NT2/D1 (cell line): ENCODE data around the gene TSPAN32.
"Not testable (repeated sequence)": the region's sequence is repeated elsewhere in the genome, so short reads cannot be mapped to it uniquely, and the experiment has no call there.

Experiments
- DNase-seq: peaks from one replicate; pipeline ENCODE4 v3.0.0-alpha.2; 2011; ENCODE audit warnings: low read depth, low spot score
- H3K27me3 ChIP-seq: 2 replicates; pipeline ENCODE4 v1.6.0; 2011; ENCODE audit warnings: mild to moderate bottlenecking; ENCODE audit not compliant: insufficient read length, insufficient read depth
- H3K36me3 ChIP-seq: 2 replicates; pipeline ENCODE4 v1.6.1; 2011; ENCODE audit warnings: mild to moderate bottlenecking, low read length, mixed read lengths; ENCODE audit not compliant: insufficient read depth, insufficient read length
- H3K4me1 ChIP-seq: 2 replicates; pipeline ENCODE4 v1.5.1; 2011; ENCODE audit not compliant: insufficient read depth, insufficient read length
- H3K4me3 ChIP-seq: 2 replicates; pipeline ENCODE4 v1.5.1; 2011; ENCODE audit warnings: low read depth; ENCODE audit not compliant: insufficient read length
- H3K9ac ChIP-seq: 2 replicates; pipeline ENCODE4 v1.6.0; 2011; ENCODE audit warnings: low read depth; ENCODE audit not compliant: insufficient read length
- H3K9me3 ChIP-seq: 2 replicates; pipeline ENCODE4 v1.5.1; 2011; ENCODE audit warnings: mild to moderate bottlenecking, low read length; ENCODE audit not compliant: insufficient read depth
- SUZ12 ChIP-seq: IDR thresholded peaks from 2 replicates; pipeline ENCODE4 v1.6.1; 2011; ENCODE audit not compliant: insufficient read length, insufficient read depth; ENCODE audit errors: extremely low read depth
- YY1 ChIP-seq: IDR thresholded peaks from 2 replicates; pipeline ENCODE4 v1.6.1; 2011; ENCODE audit not compliant: insufficient read length, insufficient read depth
- ZNF274 ChIP-seq: IDR thresholded peaks from 2 replicates; pipeline ENCODE4 v1.6.1; 2011; ENCODE audit warnings: mild to moderate bottlenecking, low read depth, low read length

TSPAN32 gene

DNA sequence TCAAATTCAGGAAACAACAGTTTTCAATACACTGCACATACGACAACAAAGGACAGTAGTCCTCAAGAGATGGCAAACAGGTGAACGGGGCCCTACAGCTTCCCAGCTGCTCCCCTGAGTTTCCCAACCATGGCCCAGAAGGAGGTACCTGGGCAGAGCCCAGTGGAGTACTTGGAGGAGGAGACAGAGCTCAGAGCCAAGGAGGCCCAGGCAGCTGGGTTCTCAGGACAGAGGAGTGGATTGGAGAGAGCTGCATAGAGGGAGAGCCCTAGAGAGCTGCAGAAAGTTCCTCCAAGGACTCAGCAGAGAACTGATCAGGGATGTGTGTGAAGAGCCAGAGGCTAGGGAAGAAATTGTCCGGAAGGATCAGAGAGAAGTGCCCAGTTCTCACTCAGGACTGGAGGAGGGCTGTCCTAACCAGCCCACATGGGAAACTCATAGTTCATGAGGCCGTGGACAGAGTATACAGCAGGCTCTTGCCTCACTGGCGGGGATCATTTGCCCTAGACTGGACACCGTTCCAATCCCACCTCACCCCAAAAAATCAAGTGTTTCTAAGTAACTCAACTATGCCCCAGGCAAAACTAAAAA, 23.8 kb upstream of the TSPAN32 start:
- H3K27me3 ChIP-seq = peaks cover 4% of the 10 kb centered on the region
- TF ChIP-seq YY1 (no peak), ZNF274 (no peak), SUZ12 (no peak)
- H3K4me3 ChIP-seq = no peak overlapping the region
- no peak for DNase-seq
- H3K9ac ChIP-seq = no peak overlapping the region
- peaks cover 15% of the 10 kb centered on the region; the same call in 1 of the 2 replicates for H3K9me3 ChIP-seq
- H3K4me1 ChIP-seq = no peaks in the 10 kb centered on the region
- H3K36me3 ChIP-seq = no peaks in the 10 kb centered on the region

GRCh38 chr11:2280208-2280607, 21.6 kb upstream of the TSPAN32 start:
- no peak overlapping the region for H3K9ac ChIP-seq
- H3K4me3 ChIP-seq = no peak overlapping the region
- DNase-seq = no peak
- TF ChIP-seq YY1 = no peak
- TF ChIP-seq SUZ12 = no peak
- TF ChIP-seq ZNF274 = no peak
- H3K9me3 ChIP-seq = peaks cover 20% of the 10 kb centered on the region; the same call in 1 of the 2 replicates
- no peaks in the 10 kb centered on the region for H3K27me3 ChIP-seq
- H3K4me1 ChIP-seq = no peaks in the 10 kb centered on the region
- H3K36me3 ChIP-seq = no peaks in the 10 kb centered on the region

DNA sequence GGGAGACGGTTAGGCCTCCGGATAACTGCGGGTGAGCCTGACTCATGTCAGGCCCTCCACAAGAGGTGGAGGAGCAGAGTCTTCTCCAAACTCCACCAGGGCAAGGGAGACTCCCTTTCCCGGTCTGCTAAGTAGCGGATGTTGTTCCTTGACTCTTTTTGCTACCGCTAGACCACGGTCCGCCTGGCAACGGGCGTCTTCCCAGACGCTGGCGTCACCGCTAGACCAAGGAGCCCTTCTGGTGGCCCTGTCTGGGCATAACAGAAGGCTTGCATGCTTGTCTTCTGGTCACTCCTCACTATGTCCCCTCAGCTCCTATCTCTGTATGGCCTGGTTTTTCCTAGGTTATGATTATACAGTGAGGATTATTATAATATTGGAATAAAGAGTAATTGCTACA, 15.5 kb upstream of the TSPAN32 start:
- H3K9ac ChIP-seq, H3K27me3 ChIP-seq, DNase-seq, H3K36me3 ChIP-seq, H3K4me3 ChIP-seq: not testable (repeated sequence)
- H3K9me3 ChIP-seq = peaks cover 12% of the 10 kb centered on the region; the same call in 1 of the 2 replicates
- H3K4me1 ChIP-seq = peaks cover 12% of the 10 kb centered on the region

GRCh38 chr11:2287091-2287490, 14.7 kb upstream of the TSPAN32 start:
- DNase-seq = no peak
- Histone ChIP-seq H3K4me3 (no peak overlapping the region), H3K4me1 (peaks cover 12% of the 10 kb centered on the region), H3K9ac (no peak overlapping the region), H3K27me3 (no peaks in the 10 kb centered on the region), H3K9me3 (peaks cover 12% of the 10 kb centered on the region; the same call in 1 of the 2 replicates), H3K36me3 (no peaks in the 10 kb centered on the region)
- TF ChIP-seq YY1 (no peak), ZNF274 (no peak), SUZ12 (no peak)

GRCh38 chr11:2289350-2289749, 12.5 kb upstream of the TSPAN32 start:
- Histone ChIP-seq H3K4me1 (peaks cover 12% of the 10 kb centered on the region), H3K4me3 (no peak overlapping the region), H3K36me3 (no peaks in the 10 kb centered on the region), H3K27me3 (peaks cover 4% of the 10 kb centered on the region), H3K9me3 (no peaks in the 10 kb centered on the region), H3K9ac (no peak overlapping the region)
- DNase-seq = no peak
- TF ChIP-seq YY1 (no peak), ZNF274 (no peak), SUZ12 (no peak)

GRCh38 chr11:2289859-2290258, 12.0 kb upstream of the TSPAN32 start:
- H3K9ac ChIP-seq = no peak overlapping the region
- DNase-seq = no peak
- no peaks in the 10 kb centered on the region for H3K36me3 ChIP-seq
- H3K4me3 ChIP-seq = no peak overlapping the region
- H3K4me1 ChIP-seq = peaks cover 12% of the 10 kb centered on the region
- H3K9me3 ChIP-seq = no peaks in the 10 kb centered on the region
- H3K27me3 ChIP-seq = peaks cover 4% of the 10 kb centered on the region
- TF ChIP-seq YY1 = no peak
- TF ChIP-seq ZNF274 = no peak
- no peak for TF ChIP-seq SUZ12

DNA sequence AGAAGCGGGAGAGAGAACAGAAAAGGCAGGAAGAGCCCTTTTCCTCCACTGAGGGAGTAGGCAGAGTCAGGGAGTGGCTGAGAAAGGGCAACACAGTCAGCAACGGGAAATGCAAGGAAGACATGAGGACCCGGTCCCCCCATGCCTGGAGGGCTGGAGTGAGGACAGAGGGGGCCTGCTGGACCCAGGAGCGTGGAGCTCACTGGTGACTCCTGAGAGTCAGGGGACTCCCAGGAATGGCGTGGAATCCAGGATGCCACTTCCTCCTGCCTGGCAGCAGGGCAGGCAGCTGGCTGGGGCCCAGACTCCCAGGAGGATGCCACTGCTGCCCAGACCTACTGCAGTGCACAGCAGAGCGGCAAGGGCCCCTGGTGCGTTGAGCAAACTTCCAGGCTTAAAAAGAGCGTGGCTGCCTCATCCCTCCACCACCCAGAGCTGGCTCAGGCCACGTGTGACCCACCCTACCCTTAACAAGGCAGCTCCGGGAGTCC, 11.4 kb upstream of the TSPAN32 start:
- TF ChIP-seq ZNF274 (no peak), SUZ12 (no peak), YY1 (no peak)
- Histone ChIP-seq H3K36me3 (no peaks in the 10 kb centered on the region), H3K4me3 (no peak overlapping the region), H3K9me3 (no peaks in the 10 kb centered on the region), H3K4me1 (peaks cover 12% of the 10 kb centered on the region), H3K9ac (no peak overlapping the region), H3K27me3 (peaks cover 4% of the 10 kb centered on the region)
- DNase-seq = no peak

DNA sequence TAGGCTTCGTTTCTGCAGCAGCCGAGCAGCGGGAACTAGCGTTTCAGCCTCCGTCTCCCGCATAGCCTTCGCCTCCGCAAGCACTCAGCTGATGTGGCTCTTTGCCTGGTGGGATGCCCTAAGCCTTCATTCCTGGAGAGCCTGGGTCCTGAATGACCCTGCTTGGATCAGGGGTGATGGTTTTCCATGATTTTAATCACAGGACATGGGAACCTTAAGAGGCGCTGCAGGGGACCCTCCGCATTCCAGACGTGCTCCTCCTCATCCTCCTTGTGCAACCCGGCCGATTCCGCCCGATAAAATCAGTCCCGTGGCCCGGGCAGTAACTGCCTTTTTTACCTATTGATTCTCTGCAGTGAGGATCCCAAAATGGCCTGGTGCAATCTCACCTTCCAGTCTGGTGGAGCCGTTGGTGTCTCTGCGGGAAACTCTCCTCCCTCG, 8.3 kb upstream of the TSPAN32 start:
- Histone ChIP-seq H3K27me3 (peaks cover 4% of the 10 kb centered on the region), H3K9me3 (no peaks in the 10 kb centered on the region), H3K9ac (no peak overlapping the region), H3K4me3 (no peak overlapping the region), H3K36me3 (no peaks in the 10 kb centered on the region), H3K4me1 (peaks cover 12% of the 10 kb centered on the region)
- DNase-seq = no peak
- TF ChIP-seq SUZ12 (no peak), YY1 (no peak), ZNF274 (no peak)
